OCI-LY7 (cell line): ENCODE results near the gene MCEE. TPM values are rescaled to one million over a fixed set of nuclear protein-coding genes. Genes with fewer than 3 reads are reported as not detected.

Source experiments
- BruUV-seq: library from RNA; stranded (reverse); fragments of 400-500 nt; replicated peaks from 2 replicates; lab custom pipeline; 2021; lab: Mats Ljungman, UMichigan
- CTCF ChIA-PET: fragments of 300-600 bp; sonication (Branson Sonifier 250); formaldehyde crosslinking; loops from one replicate; lab custom pipeline; 2022; ENCODE audit warnings: antibody characterized with exemption; ENCODE audit not compliant: unreplicated experiment; lab: Charles Lee
- POLR2A ChIA-PET: fragments of 300-600 bp; sonication (Branson Sonifier 250); formaldehyde crosslinking; loops from one replicate; lab custom pipeline; 2022; ENCODE audit warnings: antibody characterized with exemption; lab: Charles Lee
- DNase-seq: peaks from one replicate; pipeline ENCODE4 v3.0.0-alpha.2; 2015; ENCODE audit warnings: low spot score
- H2AFZ ChIP-seq: fragments of 200-600 bp; sonication (generic), shearing (Covaris generic); 2 replicates; pipeline ENCODE4 v1.6.1; 2014; ENCODE audit warnings: mild to moderate bottlenecking, antibody characterized with exemption, low read length, moderate library complexity
- H3K27ac ChIP-seq: fragments of 200-600 bp; sonication (generic); 2 replicates; pipeline ENCODE4 v1.5.1; 2014; ENCODE audit warnings: mixed run types, low read depth, mild to moderate bottlenecking, moderate library complexity, low read length, inconsistent platforms; ENCODE audit not compliant: poor library complexity, severe bottlenecking
- H3K36me3 ChIP-seq: fragments of 200-600 bp; sonication (generic); 2 replicates; pipeline ENCODE4 v1.6.1; 2014; ENCODE audit warnings: mild to moderate bottlenecking, antibody characterized with exemption, low read length, moderate library complexity, mixed read lengths; ENCODE audit not compliant: insufficient read depth
- H3K4me1 ChIP-seq: fragments of 200-600 bp; sonication (generic); 2 replicates; pipeline ENCODE4 v1.5.1; 2014; ENCODE audit warnings: mild to moderate bottlenecking, low read length; ENCODE audit not compliant: insufficient read depth, poor library complexity, severe bottlenecking
- H3K4me2 ChIP-seq: fragments of 200-600 bp; sonication (generic); 2 replicates; pipeline ENCODE4 v1.6.1; 2014; ENCODE audit warnings: mild to moderate bottlenecking, low read length
- H3K4me3 ChIP-seq: fragments of 200-600 bp; sonication (generic); 2 replicates; pipeline ENCODE4 v1.5.1; 2014; ENCODE audit warnings: mild to moderate bottlenecking, low read depth, low read length; ENCODE audit not compliant: poor library complexity, severe bottlenecking
- H3K79me2 ChIP-seq: fragments of 200-600 bp; sonication (generic); 2 replicates; pipeline ENCODE4 v1.6.1; 2016; ENCODE audit warnings: low read depth, mild to moderate bottlenecking, low read length, moderate library complexity, mixed read lengths; ENCODE audit not compliant: insufficient read depth
- H3K9me2 ChIP-seq: fragments of 200-600 bp; sonication (generic); 2 replicates; pipeline ENCODE4 v1.6.1; 2016; ENCODE audit warnings: mild to moderate bottlenecking, low read length, mixed read lengths; ENCODE audit not compliant: insufficient read depth
- H3K9me3 ChIP-seq: fragments of 200-600 bp; sonication (generic); 2 replicates; pipeline ENCODE4 v1.6.1; 2014; ENCODE audit warnings: mild to moderate bottlenecking, mixed run types, low read length, mixed read lengths
- H4K20me1 ChIP-seq: fragments of 200-600 bp; sonication (generic); 2 replicates; pipeline ENCODE4 v1.6.1; 2014; ENCODE audit warnings: mild to moderate bottlenecking, antibody characterized with exemption, low read length, moderate library complexity, mixed read lengths; ENCODE audit not compliant: insufficient read depth
- EZH2phosphoT487 ChIP-seq: fragments of 200-600 bp; sonication (generic); IDR thresholded peaks from 2 replicates; pipeline ENCODE4 v1.6.1; 2018; ENCODE audit warnings: low read depth, borderline replicate concordance, mild to moderate bottlenecking, mixed run types, antibody characterized with exemption, low read length, moderate library complexity, mixed read lengths
- intact Hi-C: fragments of 100-400 bp; cut with micrococcal nuclease; formaldehyde crosslinking; loops from one replicate; pipeline ENCODE4 v1.10.0; 2022; ENCODE audit not compliant: unreplicated experiment
- total RNA-seq, 2 experiments: library from RNA; depleted of rRNA in 1 of 2; stranded (reverse); fragments of >200 nt in 1 of 2; shearing (Covaris generic) in 1 of 2; gene quantifications; 2 replicates each; pipeline ENCODE4 v1.2.3, GENCODE V29; 2014 to 2022
- TF ChIP-seq, protein P1 (sequence below): fragments of 200-600 bp; sonication (generic); conservative IDR thresholded peaks from 2 replicates; pipeline ENCODE4 v1.5.1; 2014; ENCODE audit warnings: mild to moderate bottlenecking, antibody characterized with exemption, low read length, moderate library complexity, mixed read lengths

MCEE gene
- total RNA-seq, 2 experiments from 2014 or later, result 26.4 to 30.8 TPM

DNA sequence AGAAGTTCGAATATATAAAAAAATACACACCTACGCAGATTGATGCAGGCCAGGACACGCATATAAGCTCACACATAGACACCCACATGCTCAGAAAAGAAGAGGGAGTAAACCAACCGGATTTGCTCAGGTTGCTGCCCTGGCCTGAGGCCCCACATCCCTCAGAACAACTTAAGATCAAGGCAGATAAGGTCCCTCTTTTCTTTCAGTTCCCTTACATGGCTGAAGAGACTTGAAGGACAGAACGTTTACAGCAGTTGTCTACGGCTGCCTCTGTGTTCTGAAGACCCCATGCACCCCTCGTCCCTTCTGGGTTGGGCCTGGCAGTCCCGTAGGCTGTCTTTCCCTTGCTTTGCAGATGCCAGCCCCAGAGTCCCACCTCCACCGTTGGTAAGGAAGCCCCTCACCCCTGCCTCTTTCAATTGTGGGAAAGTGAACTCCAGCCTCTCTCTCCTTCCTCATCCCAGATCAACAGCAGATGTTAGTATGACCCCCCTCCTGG lies 65.9 kb downstream of the MCEE start:
- no peaks in the 10 kb centered on the region for H3K9me3 ChIP-seq
- ChIA-PET CTCF (no interaction called here), POLR2A (interaction anchor here (0.8 to 1.8 kb wide), 3 partner anchors 12 to 807 kb away, joined by 3 to 5 read pairs (median 4); partner anchors contain the start of genes PAIP2B and PCYOX1)
- H3K36me3 ChIP-seq, result no peaks in the 10 kb centered on the region
- peak; percentile 71 for DNase-seq
- peak overlapping the region; percentile 58 for H3K4me3 ChIP-seq
- BruUV-seq, result no TSS peak
- no peaks in the 10 kb centered on the region for H3K9me2 ChIP-seq
- H4K20me1 ChIP-seq, result peaks cover 6% of the 10 kb centered on the region; the same call in 1 of the 2 replicates
- peaks cover 24% of the 10 kb centered on the region for H3K79me2 ChIP-seq
- peak overlapping the region; percentile 53; the same call in 1 of the 2 replicates for H2AFZ ChIP-seq
- peaks cover 55% of the 10 kb centered on the region for H3K4me1 ChIP-seq
- no peak for TF ChIP-seq EZH2phosphoT487
- TF ChIP-seq, protein P1, sequence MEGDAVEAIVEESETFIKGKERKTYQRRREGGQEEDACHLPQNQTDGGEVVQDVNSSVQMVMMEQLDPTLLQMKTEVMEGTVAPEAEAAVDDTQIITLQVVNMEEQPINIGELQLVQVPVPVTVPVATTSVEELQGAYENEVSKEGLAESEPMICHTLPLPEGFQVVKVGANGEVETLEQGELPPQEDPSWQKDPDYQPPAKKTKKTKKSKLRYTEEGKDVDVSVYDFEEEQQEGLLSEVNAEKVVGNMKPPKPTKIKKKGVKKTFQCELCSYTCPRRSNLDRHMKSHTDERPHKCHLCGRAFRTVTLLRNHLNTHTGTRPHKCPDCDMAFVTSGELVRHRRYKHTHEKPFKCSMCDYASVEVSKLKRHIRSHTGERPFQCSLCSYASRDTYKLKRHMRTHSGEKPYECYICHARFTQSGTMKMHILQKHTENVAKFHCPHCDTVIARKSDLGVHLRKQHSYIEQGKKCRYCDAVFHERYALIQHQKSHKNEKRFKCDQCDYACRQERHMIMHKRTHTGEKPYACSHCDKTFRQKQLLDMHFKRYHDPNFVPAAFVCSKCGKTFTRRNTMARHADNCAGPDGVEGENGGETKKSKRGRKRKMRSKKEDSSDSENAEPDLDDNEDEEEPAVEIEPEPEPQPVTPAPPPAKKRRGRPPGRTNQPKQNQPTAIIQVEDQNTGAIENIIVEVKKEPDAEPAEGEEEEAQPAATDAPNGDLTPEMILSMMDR, result no peak
- peak overlapping the region; percentile 99 for H3K27ac ChIP-seq
- H3K4me2 ChIP-seq, result peak overlapping the region; percentile 78
- intact Hi-C loops, result loop anchor here (1.0 to 10.0 kb wide), 2 partner anchors 8 to 939 kb away; no protein-coding TSS in a partner anchor

DNA sequence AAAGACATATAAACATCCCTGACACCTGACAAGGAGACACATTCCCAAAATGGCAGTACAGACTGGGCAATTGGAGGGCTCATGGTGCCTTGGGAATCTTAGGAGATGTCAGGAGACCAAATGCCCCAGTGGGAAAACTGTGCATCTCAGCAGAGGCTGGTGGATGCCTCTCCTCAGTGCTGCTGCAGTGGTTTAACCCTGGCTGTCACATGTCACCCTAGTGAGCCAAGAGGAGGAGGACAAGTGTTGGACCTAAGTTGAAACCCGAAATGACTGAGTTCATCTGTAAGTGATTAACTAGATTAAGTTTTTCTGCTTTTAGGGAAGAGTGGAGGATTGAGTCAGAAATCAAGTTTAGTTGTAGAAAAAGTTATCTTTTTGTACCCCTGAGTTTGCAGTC lies 66.8 kb downstream of the MCEE start:
- Histone ChIP-seq H3K79me2 (peaks cover 16% of the 10 kb centered on the region; the same call in 1 of the 2 replicates), H2AFZ (peak overlapping the region; percentile 53), H3K9me2 (no peaks in the 10 kb centered on the region), H3K27ac (peak overlapping the region; percentile 99), H3K4me2 (peak overlapping the region; percentile 78), H3K4me3 (peak overlapping the region; percentile 58), H3K4me1 (peaks cover 55% of the 10 kb centered on the region), H3K9me3 (no peaks in the 10 kb centered on the region), H4K20me1 (no peaks in the 10 kb centered on the region), H3K36me3 (no peaks in the 10 kb centered on the region)
- ChIA-PET CTCF (no interaction called here), POLR2A (interaction anchor here (1.1 to 1.8 kb wide), 2 partner anchors 12 to 164 kb away, joined by 3 to 4 read pairs; partner anchors contain the start of gene PAIP2B)
- BruUV-seq, result no TSS peak
- TF ChIP-seq, protein P1, result no peak
- no peak for TF ChIP-seq EZH2phosphoT487
- peak; percentile 39 for DNase-seq
- intact Hi-C loops, result loop anchor here (10.0 kb wide), 1 partner anchor 938 kb away; no protein-coding TSS in a partner anchor

DNA sequence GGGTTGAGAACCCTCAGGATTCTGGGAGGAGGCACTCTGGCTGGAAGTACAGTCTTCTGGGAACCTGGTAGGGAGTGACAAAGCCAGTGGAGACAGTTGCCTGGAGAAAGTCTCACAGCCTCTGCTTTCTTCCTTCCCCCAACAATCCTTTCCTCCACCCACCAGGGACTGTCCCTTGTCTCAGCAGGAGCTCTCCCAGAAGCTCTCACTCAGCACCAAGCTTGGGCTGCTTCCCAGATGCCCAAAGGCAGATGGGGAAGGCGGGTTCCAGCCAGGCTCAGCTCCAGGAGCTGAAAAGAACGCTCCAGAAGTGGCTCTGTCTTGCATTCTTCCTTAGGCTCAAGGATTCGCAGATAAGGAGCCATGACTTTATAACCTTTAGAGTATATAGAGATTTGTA lies 69.2 kb downstream of the MCEE start:
- Histone ChIP-seq H3K9me2 (no peaks in the 10 kb centered on the region), H3K27ac (no peak overlapping the region), H3K4me1 (peaks cover 36% of the 10 kb centered on the region), H3K79me2 (peaks cover 10% of the 10 kb centered on the region; the same call in 1 of the 2 replicates), H3K36me3 (no peaks in the 10 kb centered on the region), H3K9me3 (no peaks in the 10 kb centered on the region), H2AFZ (no peak overlapping the region), H3K4me3 (no peak overlapping the region), H4K20me1 (no peaks in the 10 kb centered on the region), H3K4me2 (no peak overlapping the region)
- TF ChIP-seq EZH2phosphoT487, result no peak
- TF ChIP-seq, protein P1, result no peak
- no peak for DNase-seq
- intact Hi-C loops, result loop anchor here (10.0 kb wide), 1 partner anchor 936 kb away; no protein-coding TSS in a partner anchor
- BruUV-seq, result no TSS peak
- CTCF ChIA-PET, result interaction anchor here (1.5 kb wide), 1 partner anchor 10 kb away, joined by 4 read pairs; no protein-coding TSS in a partner anchor
- POLR2A ChIA-PET, result no interaction called here
